ENCODE results near the gene EXD1. TPM values are rescaled to one million over a fixed set of nuclear protein-coding genes. Genes with fewer than 3 reads are reported as not detected.

EXD1 gene
- total and polyA plus RNA-seq, 4 donors = 0.04 to 0.15 (median 0.05) TPM; not detected in 1

GRCh38 chr15:41207687-41208448 lies 22.7 kb downstream of the EXD1 start:
- 87 to 92% methylated on average over 5 of the region's 5 CpGs for WGBS, 2 donors
- H3K27me3 ChIP-seq (ENCODE audit: control insufficient read depth in 3 of 3, insufficient read depth in 3 of 3, low read length in 2 of 3) = no peaks in the 10 kb centered on the region
- ATAC-seq (ENCODE audit: insufficient read depth, low FRiP score) (no peak), DNase-seq (no peak)
- no peaks in the 10 kb centered on the region for H3K36me3 ChIP-seq (ENCODE audit: control insufficient read depth in 4 of 4, insufficient read depth in 4 of 4, low read length in 4 of 4)
- H3K4me1 ChIP-seq (ENCODE audit: control insufficient read depth in 5 of 5, insufficient read depth in 5 of 5, low read length in 5 of 5) = no peaks in the 10 kb centered on the region
- H3K9ac ChIP-seq (ENCODE audit: insufficient read depth in 1 of 2, low read length in 2 of 2) = no peak overlapping the region
- H3K4me3 ChIP-seq = no peak overlapping the region
- TF ChIP-seq, protein P1, sequence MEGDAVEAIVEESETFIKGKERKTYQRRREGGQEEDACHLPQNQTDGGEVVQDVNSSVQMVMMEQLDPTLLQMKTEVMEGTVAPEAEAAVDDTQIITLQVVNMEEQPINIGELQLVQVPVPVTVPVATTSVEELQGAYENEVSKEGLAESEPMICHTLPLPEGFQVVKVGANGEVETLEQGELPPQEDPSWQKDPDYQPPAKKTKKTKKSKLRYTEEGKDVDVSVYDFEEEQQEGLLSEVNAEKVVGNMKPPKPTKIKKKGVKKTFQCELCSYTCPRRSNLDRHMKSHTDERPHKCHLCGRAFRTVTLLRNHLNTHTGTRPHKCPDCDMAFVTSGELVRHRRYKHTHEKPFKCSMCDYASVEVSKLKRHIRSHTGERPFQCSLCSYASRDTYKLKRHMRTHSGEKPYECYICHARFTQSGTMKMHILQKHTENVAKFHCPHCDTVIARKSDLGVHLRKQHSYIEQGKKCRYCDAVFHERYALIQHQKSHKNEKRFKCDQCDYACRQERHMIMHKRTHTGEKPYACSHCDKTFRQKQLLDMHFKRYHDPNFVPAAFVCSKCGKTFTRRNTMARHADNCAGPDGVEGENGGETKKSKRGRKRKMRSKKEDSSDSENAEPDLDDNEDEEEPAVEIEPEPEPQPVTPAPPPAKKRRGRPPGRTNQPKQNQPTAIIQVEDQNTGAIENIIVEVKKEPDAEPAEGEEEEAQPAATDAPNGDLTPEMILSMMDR (IDR thresholded peaks at IDR 0.05; ENCODE audit: control extremely low read depth, extremely low read depth) = no peak
- no peak overlapping the region for H3K27ac ChIP-seq (ENCODE audit: low read depth in 1 of 2, low read length in 1 of 2)
- H3K9me3 ChIP-seq (ENCODE audit: control insufficient read depth in 4 of 4, insufficient read depth in 3 of 4, low read length in 3 of 4) = no peaks in the 10 kb centered on the region

- H3K4me3 ChIP-seq = no peak overlapping the region
- no peaks in the 10 kb centered on the region for H3K9me3 ChIP-seq (ENCODE audit: control insufficient read depth in 4 of 4, insufficient read depth in 3 of 4, low read length in 3 of 4)
- ATAC-seq (ENCODE audit: insufficient read depth, low FRiP score) = no peak
- H3K27ac ChIP-seq (ENCODE audit: low read depth in 1 of 2, low read length in 1 of 2) = no peak overlapping the region
- no peaks in the 10 kb centered on the region for H3K27me3 ChIP-seq (ENCODE audit: control insufficient read depth in 3 of 3, insufficient read depth in 3 of 3, low read length in 2 of 3)
- 83 to 93% methylated on average over 3 of the region's 3 CpGs for WGBS, 2 donors
- H3K36me3 ChIP-seq (ENCODE audit: control insufficient read depth in 4 of 4, insufficient read depth in 4 of 4, low read length in 4 of 4) = no peaks in the 10 kb centered on the region
- no peak for DNase-seq
- H3K4me1 ChIP-seq (ENCODE audit: control insufficient read depth in 5 of 5, insufficient read depth in 5 of 5, low read length in 5 of 5) = no peaks in the 10 kb centered on the region
- H3K9ac ChIP-seq (ENCODE audit: insufficient read depth in 1 of 2, low read length in 2 of 2) = no peak overlapping the region
- TF ChIP-seq, protein P1 (IDR thresholded peaks at IDR 0.05; ENCODE audit: control extremely low read depth, extremely low read depth) = no peak
Observed at GRCh38 chr15:41205315-41205714, 25.2 kb downstream of the EXD1 start.

- H3K9me3 ChIP-seq (ENCODE audit: control insufficient read depth in 4 of 4, insufficient read depth in 3 of 4, low read length in 3 of 4) = no peaks in the 10 kb centered on the region
- TF ChIP-seq, protein P1 (IDR thresholded peaks at IDR 0.05; ENCODE audit: control extremely low read depth, extremely low read depth) = no peak
- no peaks in the 10 kb centered on the region for H3K36me3 ChIP-seq (ENCODE audit: control insufficient read depth in 4 of 4, insufficient read depth in 4 of 4, low read length in 4 of 4)
- H3K4me1 ChIP-seq (ENCODE audit: control insufficient read depth in 5 of 5, insufficient read depth in 5 of 5, low read length in 5 of 5) = no peaks in the 10 kb centered on the region
- DNase-seq (no peak), ATAC-seq (ENCODE audit: insufficient read depth, low FRiP score) (no peak)
- H3K4me3 ChIP-seq = no peak overlapping the region
- no peak overlapping the region for H3K27ac ChIP-seq (ENCODE audit: low read depth in 1 of 2, low read length in 1 of 2)
- no peaks in the 10 kb centered on the region for H3K27me3 ChIP-seq (ENCODE audit: control insufficient read depth in 3 of 3, insufficient read depth in 3 of 3, low read length in 2 of 3)
- WGBS, 2 donors = 92 to 95% methylated on average over 7 of the region's 7 CpGs
- no peak overlapping the region for H3K9ac ChIP-seq (ENCODE audit: insufficient read depth in 1 of 2, low read length in 2 of 2)
Observed at GRCh38 chr15:41203395-41203794, 27.2 kb downstream of the EXD1 start.

- no peak overlapping the region for H3K9ac ChIP-seq (ENCODE audit: insufficient read depth in 1 of 2, low read length in 2 of 2)
- no peaks in the 10 kb centered on the region for H3K4me1 ChIP-seq (ENCODE audit: control insufficient read depth in 5 of 5, insufficient read depth in 5 of 5, low read length in 5 of 5)
- TF ChIP-seq, protein P1 (IDR thresholded peaks at IDR 0.05; ENCODE audit: control extremely low read depth, extremely low read depth) = no peak
- no peak overlapping the region for H3K27ac ChIP-seq (ENCODE audit: low read depth in 1 of 2, low read length in 1 of 2)
- no peaks in the 10 kb centered on the region for H3K36me3 ChIP-seq (ENCODE audit: control insufficient read depth in 4 of 4, insufficient read depth in 4 of 4, low read length in 4 of 4)
- no peak overlapping the region for H3K4me3 ChIP-seq
- no peak for ATAC-seq (ENCODE audit: insufficient read depth, low FRiP score)
- no peaks in the 10 kb centered on the region for H3K27me3 ChIP-seq (ENCODE audit: control insufficient read depth in 3 of 3, insufficient read depth in 3 of 3, low read length in 2 of 3)
- no peaks in the 10 kb centered on the region for H3K9me3 ChIP-seq (ENCODE audit: control insufficient read depth in 4 of 4, insufficient read depth in 3 of 4, low read length in 3 of 4)
- no peak for DNase-seq
Observed at GRCh38 chr15:41199470-41199869, 31.1 kb downstream of the EXD1 start.

Measured in lung (tissue), 12 donors.